HTR-8/SVneo (cell line): Measurements from ENCODE around the gene KRTAP4-7.
"Not testable (repeated sequence)": the region's sequence is repeated elsewhere in the genome, so short reads cannot be mapped to it uniquely, and the experiment has no call there.

Source experiments
- DNase-seq: peaks from one replicate; pipeline ENCODE4 v3.0.0; 2011; ENCODE audit warnings: low spot score, mixed read lengths; ENCODE audit not compliant: insufficient read length
- FAIRE-seq: peaks from 2 replicates; lab custom pipeline; 2011; peaks lifted over from hg19 to GRCh38; lab: Jason Lieb, UNC

KRTAP4-7 gene

GRCh38 chr17:41105347-41105746, 21.4 kb downstream of the KRTAP4-7 start, which contains the start of gene KRTAP4-9:
TSS of gene KRTAP4-9 (plus strand) at chr17:41105389. CDS start at chr17:41105389, 0 bp downstream.
- DNase-seq, result not testable (repeated sequence)

GRCh38 chr17:41107941-41108450, 24.0 kb downstream of the KRTAP4-7 start:
- peak; percentile 70 for FAIRE-seq
- no peak for DNase-seq

More at GRCh38 chr17:41105347-41105746, 21.4 kb downstream of the KRTAP4-7 start, which contains the start of gene KRTAP4-9:
- peak; percentile 91 for FAIRE-seq

DNA sequence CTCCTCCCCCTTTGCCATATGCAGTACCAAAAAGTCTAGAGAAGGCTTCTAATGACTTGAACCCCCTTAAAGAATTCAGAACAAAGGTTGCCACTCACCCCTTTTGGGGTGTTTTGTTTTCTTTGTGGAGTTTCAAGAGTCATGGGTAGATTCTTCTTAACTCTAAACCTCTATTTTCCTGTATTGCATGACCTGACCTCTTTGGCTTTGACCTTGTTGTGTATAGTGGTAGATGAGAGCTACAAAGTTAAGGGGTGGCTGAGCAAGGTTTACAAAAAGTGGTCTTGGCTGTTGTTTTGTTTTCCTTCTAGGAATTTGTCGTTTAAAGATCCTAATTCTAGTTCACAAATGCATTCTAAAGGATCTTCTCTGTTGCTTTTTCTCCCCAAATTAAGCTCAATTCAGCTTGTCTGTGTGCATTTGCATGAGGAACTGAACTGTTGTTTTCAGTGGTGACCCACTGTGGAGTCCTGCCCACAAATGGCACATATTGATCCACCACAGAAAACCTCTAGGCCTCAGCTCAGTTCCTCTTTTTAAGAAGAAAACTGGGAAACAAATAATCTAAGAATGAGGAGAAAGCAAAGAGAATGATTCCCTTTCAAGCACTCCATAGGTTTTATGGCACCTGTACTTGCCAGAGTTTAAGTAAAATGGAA, 24.9 kb downstream of the KRTAP4-7 start:
- not testable (repeated sequence) for DNase-seq, FAIRE-seq

GRCh38 chr17:41111151-41111885, 27.4 kb downstream of the KRTAP4-7 start:
- DNase-seq, result no peak

DNA sequence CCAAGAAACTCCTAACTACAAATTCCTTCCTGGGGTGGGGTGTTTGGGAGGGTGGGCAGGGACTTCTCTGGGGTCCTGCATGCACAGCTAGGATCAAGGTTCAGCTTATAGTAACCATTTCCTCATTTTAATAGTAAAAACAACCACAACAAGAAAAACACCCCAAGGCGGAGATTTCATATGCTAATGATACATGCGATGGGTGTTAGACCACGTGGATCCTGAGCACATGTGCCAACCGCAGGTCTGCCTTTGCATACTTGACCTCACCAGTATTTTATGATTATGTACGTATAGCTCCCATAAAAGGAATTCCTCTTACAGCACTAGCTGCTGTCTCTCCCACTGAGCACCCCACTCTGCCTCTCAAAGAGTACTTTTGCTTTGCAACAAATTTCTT, 32.3 kb downstream of the KRTAP4-7 start:
- peak; percentile 28 for FAIRE-seq
- no peak for DNase-seq

More at GRCh38 chr17:41111151-41111885, 27.4 kb downstream of the KRTAP4-7 start:
- FAIRE-seq, result no peak

GRCh38 chr17:41117846-41118386, 34.0 kb downstream of the KRTAP4-7 start, which contains the start of gene KRTAP4-11:
TSS of gene KRTAP4-11 (minus strand) at chr17:41118373. CDS start at chr17:41118315, 58 bp downstream.
- not testable (repeated sequence) for DNase-seq
- peak; percentile 58 for FAIRE-seq

DNA sequence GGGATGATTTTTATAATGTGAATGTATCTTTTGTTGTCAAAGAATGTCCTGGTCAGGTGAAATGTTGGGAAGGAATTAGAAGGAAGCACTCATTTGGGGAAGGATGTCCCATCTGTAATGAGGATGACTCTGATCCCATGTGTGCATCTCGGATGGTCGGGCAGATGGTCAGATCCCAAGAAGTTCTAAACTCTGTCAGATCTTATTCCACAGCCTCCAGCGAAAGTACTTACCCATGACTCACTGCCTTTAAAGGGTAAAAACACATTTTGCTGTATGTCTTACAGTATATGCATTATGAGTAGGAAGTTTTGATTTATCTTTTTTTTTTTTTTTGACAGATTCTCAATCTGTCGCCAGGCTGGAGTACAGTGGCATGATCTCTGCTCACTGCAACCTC, 34.8 kb downstream of the KRTAP4-7 start:
- peak; percentile 94 for FAIRE-seq
- DNase-seq, result peak; percentile 25

GRCh38 chr17:41119696-41120690, 36.0 kb downstream of the KRTAP4-7 start:
- DNase-seq, result not testable (repeated sequence)
- peak; percentile 96 for FAIRE-seq

GRCh38 chr17:41121742-41122141, 37.8 kb downstream of the KRTAP4-7 start:
- DNase-seq (no peak), FAIRE-seq (no peak)

DNA sequence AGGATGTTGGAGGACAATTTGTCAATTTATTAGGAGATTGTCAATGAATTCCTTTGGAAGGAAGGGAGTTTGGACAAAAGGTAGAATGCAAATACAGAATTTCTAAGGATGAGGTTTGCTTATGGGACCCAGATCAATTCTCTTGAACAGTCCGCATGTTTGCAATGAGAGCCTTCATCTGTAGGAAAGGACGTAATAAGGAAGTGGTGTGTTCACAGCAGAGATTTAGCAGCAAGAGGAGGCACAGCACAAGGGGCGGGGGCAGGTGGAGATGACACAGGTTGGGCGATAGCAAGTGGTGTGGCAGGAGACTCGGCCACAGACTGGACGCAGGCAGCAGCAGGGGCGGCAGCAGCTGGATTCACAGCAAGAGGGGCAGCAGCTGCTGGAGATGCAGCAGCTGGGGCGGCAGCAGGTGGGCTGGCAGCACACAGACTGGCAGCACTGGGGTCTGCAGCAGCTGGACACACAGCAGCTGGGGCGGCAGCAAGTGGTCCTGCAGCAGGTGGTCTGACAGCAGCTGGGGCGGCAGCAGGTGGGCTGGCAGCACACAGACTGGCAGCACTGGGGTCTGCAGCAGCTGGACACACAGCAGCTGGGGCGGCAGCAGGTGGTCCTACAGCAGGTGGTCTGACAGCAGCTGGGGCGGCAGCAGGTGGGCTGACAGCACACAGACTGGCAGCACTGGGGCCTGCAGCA, 39.5 kb downstream of the KRTAP4-7 start:
- peak; percentile 13 for FAIRE-seq

DNA sequence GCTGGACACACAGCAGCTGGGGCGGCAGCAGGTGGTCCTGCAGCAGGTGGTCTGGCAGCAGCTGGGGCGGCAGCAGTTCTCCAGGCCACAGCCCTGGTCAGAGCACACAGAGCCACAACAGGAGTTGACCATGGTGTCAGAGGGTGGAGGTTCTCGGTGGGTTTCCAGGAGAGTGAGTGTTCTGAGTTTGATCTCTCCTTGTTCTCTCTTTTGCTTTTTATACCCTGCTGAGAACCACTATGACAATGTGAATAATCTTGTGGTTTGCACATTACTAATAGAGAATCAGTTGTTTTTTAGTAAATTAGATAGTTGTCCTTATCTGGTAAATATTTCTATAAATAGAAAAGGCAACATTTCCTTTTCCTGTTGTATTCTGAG, 40.0 kb downstream of the KRTAP4-7 start, which contains the start of gene KRTAP4-12:
Gene KRTAP4-12 (minus strand): TSS at position 192 of the 381 bp plus-strand sequence. CDS start 60 bp downstream, at position 132.
- FAIRE-seq, DNase-seq: not testable (repeated sequence)

More for the DNA sequence above, 39.5 kb downstream of the KRTAP4-7 start:
- DNase-seq, result not testable (repeated sequence)

DNA sequence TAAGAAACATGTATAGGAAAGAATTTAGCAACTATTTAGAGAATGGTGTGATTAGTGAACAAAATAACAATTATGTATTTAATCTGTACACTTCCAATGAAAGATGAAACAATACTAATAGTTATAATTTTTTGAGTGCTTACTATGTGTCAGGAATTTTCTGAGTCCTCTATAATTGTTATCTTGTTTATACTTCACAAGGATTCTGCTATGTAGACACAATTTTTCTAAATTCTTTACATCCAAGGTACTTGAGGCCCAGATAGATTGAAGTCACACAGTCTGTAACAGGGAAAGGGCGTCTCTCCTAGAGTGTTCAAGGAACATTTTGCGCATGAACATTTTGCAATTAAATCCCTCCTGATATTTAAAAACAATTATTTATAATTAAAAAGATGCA, 41.1 kb downstream of the KRTAP4-7 start:
- no peak for DNase-seq
- FAIRE-seq, result no peak

- no peak for FAIRE-seq
- no peak for DNase-seq
Measured at GRCh38 chr17:41126412-41126811, 42.5 kb downstream of the KRTAP4-7 start.

DNA sequence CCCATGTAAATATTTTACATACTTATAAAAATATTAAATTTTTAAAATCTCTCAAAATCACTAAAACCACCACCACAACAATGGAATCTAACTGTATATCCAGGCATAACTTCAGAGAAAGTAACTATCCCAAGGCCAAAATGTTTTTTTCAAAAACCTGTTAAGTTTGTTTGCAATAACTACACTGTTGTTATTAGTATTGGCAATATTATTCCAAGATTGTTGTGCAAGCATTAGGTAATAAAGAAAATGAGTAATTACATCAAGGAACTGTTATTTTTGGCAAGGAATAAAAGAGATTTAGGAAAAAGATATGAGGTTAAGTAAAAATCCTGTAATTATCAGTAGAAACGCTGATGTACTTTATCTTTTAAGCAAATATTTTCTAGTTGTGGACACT, 43.4 kb downstream of the KRTAP4-7 start:
- FAIRE-seq, result no peak

DNA sequence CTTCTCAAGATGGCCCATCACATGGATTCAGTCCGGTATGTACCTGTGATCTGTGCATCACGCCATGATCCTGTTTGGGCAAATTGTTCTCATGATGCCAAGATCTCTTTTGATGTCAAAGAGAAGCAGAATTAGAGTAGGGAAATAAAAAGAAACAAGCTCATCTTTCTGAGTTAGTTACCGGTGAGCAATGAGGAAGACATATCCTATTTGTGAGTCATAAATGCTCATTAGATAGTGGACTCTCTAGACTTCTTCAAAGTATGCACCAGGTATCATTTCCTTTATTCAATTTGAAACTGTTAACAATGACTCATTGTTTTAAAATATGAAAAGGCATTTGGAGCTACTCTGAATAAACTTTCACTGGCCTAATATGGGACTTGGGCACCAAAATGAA, 48.0 kb downstream of the KRTAP4-7 start:
- DNase-seq (peak; percentile 22), FAIRE-seq (peak; percentile 38)

More for the DNA sequence above, 43.4 kb downstream of the KRTAP4-7 start:
- DNase-seq, result no peak

- FAIRE-seq (no peak), DNase-seq (no peak)
Measured at GRCh38 chr17:41133880-41134735, 50.2 kb downstream of the KRTAP4-7 start.
